ENCODE results near the gene LRRC3B.

LRRC3B gene

DNA sequence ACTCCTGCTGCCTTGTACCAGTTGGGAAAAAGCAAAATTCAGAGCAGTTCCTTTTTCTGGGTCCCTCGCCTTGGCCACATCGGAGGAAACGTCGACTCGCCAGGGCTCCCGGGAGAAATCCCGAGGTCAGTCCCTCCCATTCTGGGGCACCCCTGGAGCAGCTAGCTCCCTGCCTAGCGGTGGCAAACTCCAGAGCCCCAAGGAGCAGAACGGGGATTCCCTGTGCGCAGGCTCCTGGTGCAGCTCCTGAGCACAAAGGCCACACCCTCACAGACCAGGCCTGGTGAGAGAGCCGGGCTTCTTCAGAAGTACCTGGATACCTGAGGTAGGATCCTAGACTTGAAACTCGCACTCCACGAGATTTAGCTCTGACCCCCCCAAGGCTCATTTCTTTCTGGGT lies 2.6 kb downstream of the LRRC3B start:
- Histone ChIP-seq H3K27ac (no peak overlapping the region), H3K4me3 (ENCODE audit: low read depth, low read length) (no peak overlapping the region), H3K27me3 (replicated peaks) (peaks cover 22% of the 10 kb centered on the region), H3K36me3 (replicated peaks) (no peaks in the 10 kb centered on the region)
- in situ Hi-C loops (cut with HindIII; ENCODE audit: low pct_ligation_motif_present, low sequenced_read_pairs) = no loop called here
- DNase-seq = no peak
- TF ChIP-seq, protein P1, sequence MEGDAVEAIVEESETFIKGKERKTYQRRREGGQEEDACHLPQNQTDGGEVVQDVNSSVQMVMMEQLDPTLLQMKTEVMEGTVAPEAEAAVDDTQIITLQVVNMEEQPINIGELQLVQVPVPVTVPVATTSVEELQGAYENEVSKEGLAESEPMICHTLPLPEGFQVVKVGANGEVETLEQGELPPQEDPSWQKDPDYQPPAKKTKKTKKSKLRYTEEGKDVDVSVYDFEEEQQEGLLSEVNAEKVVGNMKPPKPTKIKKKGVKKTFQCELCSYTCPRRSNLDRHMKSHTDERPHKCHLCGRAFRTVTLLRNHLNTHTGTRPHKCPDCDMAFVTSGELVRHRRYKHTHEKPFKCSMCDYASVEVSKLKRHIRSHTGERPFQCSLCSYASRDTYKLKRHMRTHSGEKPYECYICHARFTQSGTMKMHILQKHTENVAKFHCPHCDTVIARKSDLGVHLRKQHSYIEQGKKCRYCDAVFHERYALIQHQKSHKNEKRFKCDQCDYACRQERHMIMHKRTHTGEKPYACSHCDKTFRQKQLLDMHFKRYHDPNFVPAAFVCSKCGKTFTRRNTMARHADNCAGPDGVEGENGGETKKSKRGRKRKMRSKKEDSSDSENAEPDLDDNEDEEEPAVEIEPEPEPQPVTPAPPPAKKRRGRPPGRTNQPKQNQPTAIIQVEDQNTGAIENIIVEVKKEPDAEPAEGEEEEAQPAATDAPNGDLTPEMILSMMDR (IDR thresholded peaks at IDR 0.05; ENCODE audit: low read depth, low read length, missing control alignments) = no peak

DNA sequence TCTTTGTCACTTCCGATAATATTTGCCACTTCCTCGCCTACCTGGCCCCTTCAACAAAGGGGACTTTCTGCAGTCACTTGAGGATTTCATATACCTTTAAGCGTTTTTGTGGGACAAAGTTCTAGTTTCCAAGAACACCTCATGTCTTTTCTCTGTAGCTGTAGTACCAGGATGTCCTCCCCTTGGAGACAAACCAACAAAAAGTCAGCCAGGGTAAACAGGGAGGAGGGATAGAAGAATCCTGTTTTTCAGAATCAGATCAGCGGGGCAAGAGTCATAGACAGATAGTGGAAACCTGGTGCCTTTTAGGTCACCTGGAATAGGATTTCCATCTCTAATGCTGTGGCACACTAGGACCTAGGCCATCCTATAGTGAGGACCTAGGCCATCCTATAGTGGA lies 4.5 kb downstream of the LRRC3B start:
- H3K27ac ChIP-seq = no peak overlapping the region
- in situ Hi-C loops (cut with HindIII; ENCODE audit: low pct_ligation_motif_present, low sequenced_read_pairs) = no loop called here
- no peak overlapping the region for H3K4me3 ChIP-seq (ENCODE audit: low read depth, low read length)
- no peaks in the 10 kb centered on the region for H3K36me3 ChIP-seq (replicated peaks)
- H3K27me3 ChIP-seq (replicated peaks) = peaks cover 19% of the 10 kb centered on the region
- no peak for DNase-seq
- TF ChIP-seq, protein P1 (IDR thresholded peaks at IDR 0.05; ENCODE audit: low read depth, low read length, missing control alignments) = no peak

DNA sequence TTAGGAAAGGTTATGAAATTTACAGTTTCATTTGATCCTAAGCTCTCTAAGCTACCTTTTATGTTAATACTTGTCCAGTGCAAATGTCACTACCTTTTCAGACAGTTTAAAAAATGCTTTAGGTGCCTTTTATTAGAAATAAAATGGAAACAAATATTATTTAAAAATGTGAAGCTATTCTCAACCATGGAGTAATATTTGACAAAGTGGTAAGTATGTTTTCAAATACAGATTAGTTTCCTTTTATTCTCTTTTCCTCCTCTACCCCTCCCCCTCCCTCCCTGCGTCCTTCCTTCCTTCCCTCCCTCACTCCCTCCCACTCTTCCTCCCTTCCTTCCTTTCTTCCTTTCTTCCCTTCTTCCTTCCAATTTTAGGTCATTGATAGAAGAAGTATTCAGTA lies 6.3 kb downstream of the LRRC3B start:
- no peak for DNase-seq
- no peak overlapping the region for H3K4me3 ChIP-seq (ENCODE audit: low read depth, low read length)
- no peak overlapping the region for H3K27ac ChIP-seq
- H3K36me3 ChIP-seq (replicated peaks) = no peaks in the 10 kb centered on the region
- TF ChIP-seq, protein P1 (IDR thresholded peaks at IDR 0.05; ENCODE audit: low read depth, low read length, missing control alignments) = no peak
- H3K27me3 ChIP-seq (replicated peaks) = peaks cover 5% of the 10 kb centered on the region
- in situ Hi-C loops (cut with HindIII; ENCODE audit: low pct_ligation_motif_present, low sequenced_read_pairs) = no loop called here

DNA sequence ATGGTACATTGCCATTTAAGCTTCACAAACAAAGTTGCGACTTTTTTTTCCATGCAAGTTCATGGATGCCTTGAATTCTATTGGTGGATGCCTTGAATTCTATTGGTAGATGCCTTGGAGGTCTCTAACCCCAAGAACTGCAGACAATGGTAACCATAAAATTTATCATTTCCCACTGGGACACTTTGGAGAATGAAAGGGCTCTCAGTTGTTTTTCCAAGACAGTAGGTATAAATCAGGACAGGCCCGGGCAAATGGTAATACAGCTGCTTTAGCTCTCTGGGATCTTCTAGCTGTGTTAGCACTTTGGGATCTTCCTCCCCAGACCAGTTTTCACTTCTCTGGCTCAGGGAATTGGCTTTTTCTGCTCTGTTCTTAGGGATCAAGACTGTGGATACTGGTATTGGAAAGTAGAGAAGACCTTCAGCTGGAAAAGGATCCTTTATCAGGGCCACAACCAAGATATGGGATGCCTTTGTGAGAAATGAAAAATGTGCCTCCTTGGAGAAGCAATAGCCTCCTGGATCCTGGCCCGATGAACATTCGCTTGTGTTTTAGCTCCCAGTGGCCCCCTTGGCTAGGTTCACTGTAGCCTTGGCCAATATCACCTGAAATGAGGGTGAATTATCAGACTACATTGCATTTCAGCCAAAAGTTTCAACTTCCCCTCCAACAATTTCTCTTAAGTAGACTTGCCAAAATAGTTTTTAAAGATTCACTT lies 8.3 kb downstream of the LRRC3B start:
- TF ChIP-seq, protein P1 (IDR thresholded peaks at IDR 0.05; ENCODE audit: low read depth, low read length, missing control alignments) = no peak
- in situ Hi-C loops (cut with HindIII; ENCODE audit: low pct_ligation_motif_present, low sequenced_read_pairs) = no loop called here

DNA sequence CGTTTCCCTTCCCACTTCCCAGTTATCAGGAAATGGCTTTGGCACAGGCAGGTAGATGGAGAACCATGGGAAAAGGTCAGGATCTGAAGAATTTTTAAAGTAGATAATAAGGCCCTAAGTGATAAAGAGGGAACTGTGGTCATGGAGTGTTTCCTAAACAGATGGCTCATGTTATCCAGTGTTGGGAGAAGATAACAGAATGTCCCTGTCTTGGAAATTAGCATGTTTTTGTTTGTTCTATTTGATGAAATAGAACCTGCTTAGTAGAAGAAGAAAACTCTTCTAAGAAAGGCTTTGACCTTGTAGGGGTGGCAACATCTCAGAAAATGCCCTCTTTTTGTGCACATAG lies 8.8 kb downstream of the LRRC3B start:
- TF ChIP-seq, protein P1 (IDR thresholded peaks at IDR 0.05; ENCODE audit: low read depth, low read length, missing control alignments) = no peak
- Histone ChIP-seq H3K27me3 (replicated peaks) (no peaks in the 10 kb centered on the region), H3K4me3 (ENCODE audit: low read depth, low read length) (no peak overlapping the region), H3K27ac (no peak overlapping the region), H3K36me3 (replicated peaks) (no peaks in the 10 kb centered on the region)
- no peak for DNase-seq
- in situ Hi-C loops (cut with HindIII; ENCODE audit: low pct_ligation_motif_present, low sequenced_read_pairs) = no loop called here

More for the DNA sequence above, 8.3 kb downstream of the LRRC3B start:
- Histone ChIP-seq H3K36me3 (replicated peaks) (no peaks in the 10 kb centered on the region), H3K4me3 (ENCODE audit: low read depth, low read length) (no peak overlapping the region), H3K27me3 (replicated peaks) (no peaks in the 10 kb centered on the region), H3K27ac (no peak overlapping the region)
- DNase-seq = no peak

DNA sequence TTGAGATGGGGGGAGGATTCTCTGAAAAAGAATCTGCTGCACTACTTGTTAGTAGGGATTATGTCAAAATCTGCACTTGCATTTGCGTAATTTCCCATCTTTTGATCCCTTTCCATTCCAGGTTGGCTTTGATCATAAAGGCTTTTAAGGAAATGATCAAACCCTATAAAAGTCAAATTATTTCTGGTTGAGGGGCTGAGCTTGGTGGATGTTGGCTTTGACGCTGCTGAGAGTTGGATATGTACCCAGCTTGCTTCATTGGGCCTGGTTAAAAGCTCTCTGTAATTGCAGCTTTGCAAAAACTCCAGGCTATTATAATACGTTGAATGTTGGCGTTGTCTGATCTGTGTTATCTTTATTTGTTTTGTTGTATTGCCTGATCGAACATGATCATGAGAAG lies 12.0 kb downstream of the LRRC3B start:
- DNase-seq = no peak
- in situ Hi-C loops (cut with HindIII; ENCODE audit: low pct_ligation_motif_present, low sequenced_read_pairs) = no loop called here
- Histone ChIP-seq H3K36me3 (replicated peaks) (no peaks in the 10 kb centered on the region), H3K27ac (no peak overlapping the region), H3K4me3 (ENCODE audit: low read depth, low read length) (no peak overlapping the region), H3K27me3 (replicated peaks) (no peaks in the 10 kb centered on the region)
- TF ChIP-seq, protein P1 (IDR thresholded peaks at IDR 0.05; ENCODE audit: low read depth, low read length, missing control alignments) = no peak

Measured in brain microvascular endothelial cell (primary cell).